Measurements from ENCODE around the gene LTBP2.

DNA sequence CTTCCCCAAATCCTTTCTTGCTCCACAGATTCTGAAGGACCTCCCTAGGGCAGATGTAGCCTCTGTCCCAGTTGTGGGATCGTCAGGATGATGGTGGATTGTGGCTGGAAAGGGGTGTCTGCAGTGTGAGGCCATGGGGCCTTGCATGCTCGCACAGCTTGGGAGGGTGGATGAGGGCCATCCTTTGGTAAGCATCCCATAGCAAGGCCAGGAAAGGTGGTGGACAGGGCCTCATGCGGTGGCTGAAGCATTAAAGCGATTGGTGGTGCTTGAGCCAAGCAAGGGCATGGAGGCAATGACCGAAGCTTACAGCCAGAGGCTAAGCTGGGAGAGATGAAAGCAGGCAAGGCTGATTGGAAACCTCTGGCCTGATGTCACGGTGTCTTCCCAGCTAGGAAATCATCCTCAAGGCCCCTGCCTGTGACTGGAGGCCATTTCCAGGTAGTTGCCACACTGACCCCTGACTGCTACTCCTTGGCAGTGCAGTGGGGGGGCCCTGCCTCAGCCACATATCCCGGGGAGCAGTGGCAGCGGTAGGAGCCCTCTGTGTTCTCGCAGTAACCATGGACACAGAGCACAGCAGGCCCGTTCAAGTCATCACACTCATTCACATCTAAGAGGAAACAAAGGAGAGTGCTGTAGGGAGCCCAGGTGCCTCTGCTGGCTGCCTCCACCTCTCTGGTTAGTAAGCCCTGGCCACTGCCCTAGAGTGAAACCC lies 111.5 kb downstream of the LTBP2 start:
- TF ChIP-seq POLR2AphosphoS5 (IDR thresholded peaks at IDR 0.05; ENCODE audit: low read depth, low read length) (no peak), POLR2A (IDR thresholded peaks at IDR 0.05; ENCODE audit: low read depth, low read length) (no peak)

Data from GM12892 (cell line).